Measurements from ENCODE around the gene ANKS6.

ANKS6 gene

GRCh38 chr9:98742325-98743280 lies 53.8 kb downstream of the ANKS6 start:
- H3K4me3 ChIP-seq (ENCODE audit: low read depth, low read length), result no peak overlapping the region
- no peak for DNase-seq (ENCODE audit: low read depth)
- TF ChIP-seq MAX (IDR thresholded peaks at IDR 0.05; ENCODE audit: low read depth, low read length), result no peak
- no peak for TF ChIP-seq POLR2A (IDR thresholded peaks at IDR 0.05; ENCODE audit: extremely low read depth, insufficient read length)
- no peak for TF ChIP-seq MYC (IDR thresholded peaks at IDR 0.05; ENCODE audit: low read depth, low read length)
- TF ChIP-seq, protein P1, sequence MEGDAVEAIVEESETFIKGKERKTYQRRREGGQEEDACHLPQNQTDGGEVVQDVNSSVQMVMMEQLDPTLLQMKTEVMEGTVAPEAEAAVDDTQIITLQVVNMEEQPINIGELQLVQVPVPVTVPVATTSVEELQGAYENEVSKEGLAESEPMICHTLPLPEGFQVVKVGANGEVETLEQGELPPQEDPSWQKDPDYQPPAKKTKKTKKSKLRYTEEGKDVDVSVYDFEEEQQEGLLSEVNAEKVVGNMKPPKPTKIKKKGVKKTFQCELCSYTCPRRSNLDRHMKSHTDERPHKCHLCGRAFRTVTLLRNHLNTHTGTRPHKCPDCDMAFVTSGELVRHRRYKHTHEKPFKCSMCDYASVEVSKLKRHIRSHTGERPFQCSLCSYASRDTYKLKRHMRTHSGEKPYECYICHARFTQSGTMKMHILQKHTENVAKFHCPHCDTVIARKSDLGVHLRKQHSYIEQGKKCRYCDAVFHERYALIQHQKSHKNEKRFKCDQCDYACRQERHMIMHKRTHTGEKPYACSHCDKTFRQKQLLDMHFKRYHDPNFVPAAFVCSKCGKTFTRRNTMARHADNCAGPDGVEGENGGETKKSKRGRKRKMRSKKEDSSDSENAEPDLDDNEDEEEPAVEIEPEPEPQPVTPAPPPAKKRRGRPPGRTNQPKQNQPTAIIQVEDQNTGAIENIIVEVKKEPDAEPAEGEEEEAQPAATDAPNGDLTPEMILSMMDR (IDR thresholded peaks at IDR 0.05; ENCODE audit: low read depth, low read length), result no peak

GRCh38 chr9:98740226-98740881 lies 56.0 kb downstream of the ANKS6 start:
- no peak for TF ChIP-seq MAX (IDR thresholded peaks at IDR 0.05; ENCODE audit: low read depth, low read length)
- no peak for TF ChIP-seq POLR2A (IDR thresholded peaks at IDR 0.05; ENCODE audit: extremely low read depth, insufficient read length)

GRCh38 chr9:98738741-98739140 lies 57.6 kb downstream of the ANKS6 start:
- TF ChIP-seq MYC (IDR thresholded peaks at IDR 0.05; ENCODE audit: low read depth, low read length) (no peak), MAX (IDR thresholded peaks at IDR 0.05; ENCODE audit: low read depth, low read length) (no peak), POLR2A (IDR thresholded peaks at IDR 0.05; ENCODE audit: extremely low read depth, insufficient read length) (no peak)
- TF ChIP-seq, protein P1 (IDR thresholded peaks at IDR 0.05; ENCODE audit: low read depth, low read length), result no peak
- no peak for DNase-seq (ENCODE audit: low read depth)

More at GRCh38 chr9:98740226-98740881, 56.0 kb downstream of the ANKS6 start:
- H3K4me3 ChIP-seq (ENCODE audit: low read depth, low read length), result no peak overlapping the region
- no peak for DNase-seq (ENCODE audit: low read depth)

GRCh38 chr9:98736226-98736625 lies 60.1 kb downstream of the ANKS6 start:
- DNase-seq (ENCODE audit: low read depth), result no peak
- no peak overlapping the region for H3K4me3 ChIP-seq (ENCODE audit: low read depth, low read length)
- TF ChIP-seq MYC (IDR thresholded peaks at IDR 0.05; ENCODE audit: low read depth, low read length), result no peak
- TF ChIP-seq, protein P1 (IDR thresholded peaks at IDR 0.05; ENCODE audit: low read depth, low read length), result no peak
- no peak for TF ChIP-seq MAX (IDR thresholded peaks at IDR 0.05; ENCODE audit: low read depth, low read length)
- no peak for TF ChIP-seq POLR2A (IDR thresholded peaks at IDR 0.05; ENCODE audit: extremely low read depth, insufficient read length)

More at GRCh38 chr9:98738741-98739140, 57.6 kb downstream of the ANKS6 start:
- no peak overlapping the region for H3K4me3 ChIP-seq (ENCODE audit: low read depth, low read length)

DNA sequence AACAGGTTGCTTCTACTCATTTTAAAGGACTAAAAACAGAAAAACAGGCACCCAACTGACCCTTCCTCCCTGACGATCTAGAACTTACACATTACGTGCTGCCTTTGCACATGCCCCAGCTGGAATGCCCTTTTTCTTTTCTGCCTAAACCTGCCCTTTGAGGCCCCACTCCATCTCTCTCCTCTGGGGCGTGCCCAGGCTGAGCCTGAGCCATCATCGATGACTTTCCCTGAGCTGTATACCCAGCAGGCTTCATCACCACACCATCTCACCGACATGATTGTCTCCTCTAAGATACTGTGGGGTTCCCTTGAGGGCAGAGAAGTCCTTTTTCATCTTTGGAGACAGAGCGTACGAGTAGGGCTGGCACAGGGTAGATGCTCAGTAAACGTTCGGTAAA lies 63.6 kb downstream of the ANKS6 start:
- H3K4me3 ChIP-seq (ENCODE audit: low read depth, low read length), result no peak overlapping the region
- DNase-seq (ENCODE audit: low read depth), result no peak
- TF ChIP-seq POLR2A (IDR thresholded peaks at IDR 0.05; ENCODE audit: extremely low read depth, insufficient read length), result no peak

- TF ChIP-seq POLR2A (IDR thresholded peaks at IDR 0.05; ENCODE audit: extremely low read depth, insufficient read length) (no peak), MYC (IDR thresholded peaks at IDR 0.05; ENCODE audit: low read depth, low read length) (no peak), MAX (IDR thresholded peaks at IDR 0.05; ENCODE audit: low read depth, low read length) (no peak)
- TF ChIP-seq, protein P1 (IDR thresholded peaks at IDR 0.05; ENCODE audit: low read depth, low read length), result no peak
- DNase-seq (ENCODE audit: low read depth), result no peak
- H3K4me3 ChIP-seq (ENCODE audit: low read depth, low read length), result no peak overlapping the region
Measured at GRCh38 chr9:98732091-98732490, 64.3 kb downstream of the ANKS6 start.
